Subcutaneous abdominal adipose tissue (tissue), 5 donors: ENCODE measurements around the gene CCDC134.

ENCODE experiments used
- H3K27ac ChIP-seq: one replicate; pipeline ENCODE4 v1.7.0; 2013; ENCODE audit warnings: low read depth, mild to moderate bottlenecking, inconsistent platforms, low read length, moderate library complexity
- H3K27me3 ChIP-seq, 5 donors: one replicate each; pipeline ENCODE4 v1.7.0; 2013; ENCODE audit warnings: low read length in 5 of 5, inconsistent platforms in 1 of 5; ENCODE audit not compliant: control insufficient read depth in 5 of 5, insufficient read depth in 4 of 5
- H3K36me3 ChIP-seq, 5 donors: one replicate each; pipeline ENCODE4 v1.7.0; 2013; ENCODE audit warnings: low read length in 5 of 5; ENCODE audit not compliant: control insufficient read depth in 5 of 5, insufficient read depth in 5 of 5
- H3K4me1 ChIP-seq, 5 donors: one replicate each; pipeline ENCODE4 v1.7.0; 2013; ENCODE audit warnings: low read length in 5 of 5, mild to moderate bottlenecking in 3 of 5, moderate library complexity in 1 of 5; ENCODE audit not compliant: control insufficient read depth in 5 of 5, insufficient read depth in 5 of 5
- H3K4me3 ChIP-seq, 5 donors: one replicate each; pipeline ENCODE4 v1.7.0; 2013; ENCODE audit warnings: low read length in 5 of 5, low read depth in 1 of 5
- H3K9ac ChIP-seq, 5 donors: one replicate each; pipeline ENCODE4 v1.7.0; 2013; ENCODE audit warnings: low read length in 5 of 5, mild to moderate bottlenecking in 4 of 5, moderate library complexity in 3 of 5
- H3K9me3 ChIP-seq, 5 donors: one replicate each; pipeline ENCODE4 v1.7.0; 2013; ENCODE audit warnings: low read length in 5 of 5; ENCODE audit not compliant: control insufficient read depth in 5 of 5
- donor health status: healthy.
- donor health status: healthy.
- donor health status: healthy.
- donor health status: healthy.
- donor health status: healthy.

The CCDC134 gene

GRCh38 chr22:41874090-41874489 is 73.6 kb downstream of the CCDC134 start:
- H3K36me3 ChIP-seq: peaks cover 16 to 84% (median 70%) of the 10 kb centered on the region in 5 donors
- no peak overlapping the region for H3K4me3 ChIP-seq
- no peak overlapping the region for H3K27ac ChIP-seq
- H3K9me3 ChIP-seq: no peaks in the 10 kb centered on the region
- no peaks in the 10 kb centered on the region for H3K27me3 ChIP-seq
- no peaks in the 10 kb centered on the region for H3K4me1 ChIP-seq
- no peak overlapping the region for H3K9ac ChIP-seq

GRCh38 chr22:41875531-41876270 is 75.2 kb downstream of the CCDC134 start:
- H3K9me3 ChIP-seq: no peaks in the 10 kb centered on the region
- no peak overlapping the region for H3K4me3 ChIP-seq
- no peak overlapping the region for H3K9ac ChIP-seq
- H3K27me3 ChIP-seq: no peaks in the 10 kb centered on the region
- no peak overlapping the region for H3K27ac ChIP-seq
- no peaks in the 10 kb centered on the region for H3K4me1 ChIP-seq
- H3K36me3 ChIP-seq: peaks cover 16 to 89% (median 77%) of the 10 kb centered on the region in 5 donors
